Tongue (tissue), 2 donors: ENCODE results near the gene MED9. TPM values are rescaled to one million over a fixed set of nuclear protein-coding genes. Genes with fewer than 3 reads are reported as not detected.

Experiments
- DNase-seq: peaks from one replicate; pipeline ENCODE4 v3.0.0-alpha.2; 2015
- total RNA-seq: library from RNA; depleted of rRNA; stranded (reverse); fragments of >200 nt; gene quantifications from one replicate; pipeline ENCODE4 v1.2.3, GENCODE V29; 2014

Gene MED9
- total RNA-seq, 1 donor from 2014 or later: 23.0 TPM

DNA sequence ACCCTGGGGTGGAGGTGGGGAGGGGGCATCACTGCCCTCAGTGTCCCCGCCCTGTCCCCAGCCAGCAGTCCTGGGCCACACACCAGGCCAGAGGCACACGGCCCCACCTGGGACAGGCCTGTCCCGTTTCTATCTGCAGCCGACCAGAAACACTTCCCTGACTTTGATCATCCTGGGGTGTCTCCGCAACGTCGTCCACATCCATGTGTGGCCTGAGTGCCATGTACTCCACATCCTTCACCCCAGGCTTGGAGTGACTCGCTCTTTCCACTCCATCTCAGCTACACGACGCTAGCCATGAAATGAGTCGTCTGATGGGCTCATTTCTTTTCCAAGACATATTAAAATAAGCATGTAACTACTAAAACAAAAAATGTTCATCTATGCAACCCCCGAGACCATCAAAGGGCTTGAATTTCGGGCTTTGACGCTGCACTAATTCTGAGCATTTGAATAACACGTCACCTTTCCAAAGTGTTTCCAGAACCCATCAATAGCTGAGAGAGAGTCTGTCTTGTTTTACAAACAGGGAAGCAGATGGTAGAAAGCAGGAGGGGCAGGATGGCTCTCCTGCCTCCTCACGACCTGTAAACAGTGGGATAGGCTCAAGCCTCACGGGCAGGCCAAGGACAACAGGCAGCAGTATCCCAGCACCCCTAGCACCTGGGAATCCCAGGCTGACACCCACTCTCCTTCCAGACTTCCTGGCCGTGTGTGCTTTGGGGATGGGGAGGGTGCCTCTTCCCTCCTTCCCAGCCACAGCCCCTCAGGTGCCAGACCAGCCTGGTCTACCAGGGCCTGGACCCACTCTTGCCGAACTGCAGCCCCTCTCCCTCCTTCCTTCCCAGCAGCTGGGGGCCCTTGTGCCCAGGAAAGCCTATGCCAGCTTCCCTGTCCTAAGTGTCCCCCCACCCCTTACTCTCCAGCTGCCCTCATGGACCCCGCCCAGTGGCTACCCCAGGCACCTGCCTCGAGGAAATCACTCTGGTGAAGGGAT lies 39.4 kb downstream of the MED9 start:
- peak; percentile 56 for DNase-seq

GRCh38 chr17:17516941-17517720 lies 40.3 kb downstream of the MED9 start:
- no peak for DNase-seq

DNA sequence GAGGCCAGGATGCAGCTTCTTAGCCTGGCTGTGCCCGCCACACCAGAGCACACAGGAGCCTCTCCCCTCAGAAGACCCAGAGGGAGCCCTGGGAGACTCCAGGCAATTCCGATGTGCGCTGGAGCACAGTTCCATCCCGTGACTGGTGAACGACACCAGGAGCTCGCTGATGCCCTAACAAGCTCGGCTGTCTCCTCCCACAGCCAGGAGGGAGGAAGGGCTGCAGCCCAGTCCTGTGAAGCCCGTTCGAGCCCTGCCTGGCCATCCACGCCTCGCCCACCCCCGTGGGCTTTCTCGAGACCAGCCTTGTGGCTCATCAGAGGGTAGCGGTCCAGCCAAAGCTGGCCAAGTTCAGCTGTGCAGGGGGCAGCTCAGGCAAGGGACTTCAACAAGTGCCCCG lies 41.2 kb downstream of the MED9 start:
- DNase-seq: no peak

- DNase-seq: no peak
Measured at GRCh38 chr17:17518951-17519350, 42.2 kb downstream of the MED9 start.

GRCh38 chr17:17519886-17520285 lies 43.1 kb downstream of the MED9 start:
- no peak for DNase-seq

DNA sequence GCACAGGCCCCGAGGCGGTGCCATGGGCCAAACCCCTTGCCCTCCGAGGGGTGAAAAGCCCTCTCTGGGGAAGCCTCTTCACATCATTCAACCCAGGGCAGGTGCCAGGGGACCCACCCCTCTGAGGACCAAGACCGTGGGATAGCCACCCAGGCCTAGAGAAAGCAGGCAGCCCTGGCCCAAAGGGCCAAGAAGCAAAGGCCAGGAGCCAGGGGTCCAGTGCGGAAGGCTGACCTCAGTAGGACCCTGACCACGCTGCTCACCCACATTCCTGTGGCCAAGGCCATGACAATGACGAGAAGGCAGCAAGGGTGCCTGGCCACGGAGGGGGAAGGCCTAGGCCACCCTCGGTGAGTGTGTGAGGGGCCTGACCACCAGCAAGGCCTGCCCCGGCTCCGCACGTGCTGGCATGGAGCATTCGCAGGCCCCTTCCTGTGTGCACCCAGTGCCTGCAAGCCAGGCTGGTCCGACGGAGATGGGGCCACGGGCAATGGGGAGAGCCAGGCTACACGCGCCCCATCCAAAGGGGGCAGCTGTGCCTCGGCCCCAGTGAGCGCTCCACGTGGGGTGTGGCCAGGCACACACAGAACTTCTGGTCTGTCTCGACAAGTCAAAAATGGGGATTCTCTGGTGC lies 43.9 kb downstream of the MED9 start:
- DNase-seq: no peak

- peak; percentile 40 for DNase-seq
Measured at GRCh38 chr17:17523001-17523730, 46.4 kb downstream of the MED9 start.

DNA sequence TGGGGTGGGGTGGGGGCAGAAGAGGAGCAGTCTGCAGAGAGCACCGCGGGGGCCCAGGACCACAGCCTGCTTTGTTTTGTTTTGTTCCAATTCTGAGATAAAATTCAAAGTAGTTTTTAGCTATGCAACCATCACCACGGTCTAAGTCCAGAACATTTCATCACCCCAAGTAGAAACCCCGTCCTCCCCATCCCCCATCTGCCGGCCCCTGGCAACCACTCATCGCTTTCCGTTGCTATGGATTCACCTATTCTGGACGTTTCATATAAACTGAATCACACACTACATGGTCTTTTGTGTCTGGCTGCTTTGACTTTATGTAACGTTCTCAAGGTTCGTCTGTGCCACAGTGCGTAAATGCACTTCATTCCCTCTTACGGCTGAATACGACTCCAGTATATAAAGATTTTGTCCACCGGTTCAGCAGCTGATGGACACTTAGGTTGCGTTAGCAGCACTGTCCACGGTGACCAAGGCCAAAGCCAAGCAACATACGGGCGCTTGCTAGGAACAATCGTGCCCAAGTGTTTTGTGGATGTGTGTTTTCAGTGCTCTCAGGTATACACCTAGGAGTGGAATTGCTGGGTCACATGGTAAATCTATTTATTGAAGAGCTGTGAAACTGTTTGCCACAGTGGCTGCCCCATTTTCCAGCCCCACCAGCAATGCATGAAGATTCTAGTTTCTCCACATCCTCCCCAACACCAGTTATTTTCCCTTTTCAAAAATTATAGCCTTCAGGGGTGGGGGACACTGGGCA lies 47.1 kb downstream of the MED9 start:
- no peak for DNase-seq

- DNase-seq: no peak
Measured at GRCh38 chr17:17525311-17525710, 48.5 kb downstream of the MED9 start.

DNA sequence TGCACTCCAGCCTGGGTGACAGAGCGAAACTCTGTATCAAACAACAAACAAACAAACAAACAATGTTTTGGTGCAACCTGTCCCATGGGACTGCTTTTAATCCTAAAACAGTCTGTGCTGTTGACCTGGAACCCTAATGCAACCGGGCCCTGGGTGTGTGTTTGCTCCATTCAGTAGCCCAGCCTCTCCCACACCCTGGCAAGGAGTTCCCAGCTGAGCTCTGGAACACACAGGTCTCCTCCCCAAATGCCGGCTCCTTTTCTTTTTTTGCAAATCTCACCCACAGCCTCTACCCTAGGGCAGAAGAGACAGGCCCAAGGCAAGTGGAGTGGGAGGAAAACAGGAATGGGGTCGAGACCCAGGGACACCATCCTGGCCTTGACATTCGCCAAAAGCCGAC lies 49.2 kb downstream of the MED9 start:
- DNase-seq: no peak

DNA sequence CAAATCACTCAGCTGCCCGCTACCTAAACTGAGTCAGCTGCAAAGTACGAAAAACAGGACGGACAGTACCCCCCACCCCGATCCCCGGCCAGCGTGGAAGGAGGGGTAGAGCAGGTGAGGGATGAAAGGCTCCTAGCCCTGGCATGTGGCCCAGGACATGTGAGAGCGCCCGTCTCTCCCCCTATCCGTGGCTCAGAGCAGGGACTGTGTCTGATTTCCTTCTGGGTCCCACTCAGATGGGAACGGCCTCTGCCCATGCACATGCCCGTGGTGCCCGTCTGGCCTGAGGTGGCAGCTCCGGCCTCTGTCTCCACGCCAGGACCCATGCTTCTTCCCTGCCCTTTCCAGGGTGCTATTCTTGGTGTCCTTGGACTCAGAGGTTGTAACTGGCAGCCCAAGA lies 49.6 kb downstream of the MED9 start:
- peak; percentile 65 for DNase-seq

GRCh38 chr17:17527534-17527933 lies 50.7 kb downstream of the MED9 start:
- no peak for DNase-seq

GRCh38 chr17:17527956-17528500 lies 51.2 kb downstream of the MED9 start:
- peak; percentile 53 for DNase-seq

DNA sequence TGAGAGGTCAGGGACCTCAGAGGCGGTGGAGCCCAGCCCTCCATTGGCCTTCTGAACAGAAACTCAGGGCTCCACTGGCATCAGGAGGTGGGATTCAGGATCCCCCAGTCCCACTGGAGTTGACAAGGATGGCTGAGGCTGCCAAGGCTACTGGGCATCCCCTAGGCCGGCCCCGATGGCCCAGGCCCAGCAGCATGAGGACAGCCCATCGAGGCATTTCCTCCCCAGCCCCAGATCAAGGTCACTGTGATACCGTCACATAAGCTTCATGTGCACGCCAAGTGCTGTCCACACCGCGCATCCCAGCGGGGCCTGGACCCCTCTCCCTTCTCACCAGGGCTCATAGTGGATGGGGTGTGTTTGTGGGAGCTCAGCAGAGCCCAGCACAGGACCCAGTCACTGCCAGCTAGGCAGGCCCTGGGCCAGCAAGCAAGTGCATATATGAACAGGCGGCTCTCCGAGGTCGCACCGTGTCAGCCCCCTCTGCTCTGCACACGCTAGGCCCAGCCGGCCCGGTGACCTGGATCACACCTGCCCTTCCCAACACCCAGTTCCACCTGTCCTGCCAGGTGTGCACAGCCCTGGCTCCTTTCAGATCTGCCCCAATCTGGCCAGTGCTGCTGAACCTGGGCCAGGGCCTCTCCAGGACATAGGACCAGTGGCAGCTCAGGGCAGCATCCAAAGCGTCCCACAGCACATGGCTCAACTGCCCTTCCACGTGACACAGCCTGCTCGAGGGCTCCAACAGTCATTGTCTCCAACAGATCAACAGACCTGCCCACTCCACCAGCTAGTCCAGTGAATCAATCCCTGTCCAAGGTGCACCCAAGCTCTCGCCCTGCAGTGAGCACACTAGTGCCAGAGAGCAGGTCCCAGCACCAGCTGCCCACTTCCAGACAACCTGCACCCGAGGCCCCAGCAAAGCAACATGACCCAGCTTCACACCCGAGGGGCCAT lies 52.2 kb downstream of the MED9 start:
- DNase-seq: no peak

DNA sequence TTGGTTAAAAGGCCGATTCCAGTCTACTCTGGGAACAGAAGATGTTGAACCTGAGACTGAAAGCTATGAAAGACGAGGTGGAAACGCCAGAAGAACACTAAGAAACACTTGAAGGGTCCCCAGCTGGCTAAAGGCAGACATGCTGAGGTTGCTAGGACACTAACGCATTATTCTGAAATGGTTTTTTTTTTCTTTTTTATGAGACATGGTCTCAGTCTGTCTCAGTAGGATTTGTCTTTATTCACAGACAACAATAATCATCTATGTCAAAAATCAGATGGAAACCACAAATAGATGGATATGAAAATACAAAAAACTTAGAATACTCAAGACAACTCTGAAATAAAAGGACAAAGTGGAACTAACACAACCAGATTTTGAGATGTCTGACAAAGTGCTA lies 54.4 kb downstream of the MED9 start:
- no peak for DNase-seq

GRCh38 chr17:17532991-17533390 lies 56.2 kb downstream of the MED9 start:
- DNase-seq: no peak

- no peak for DNase-seq
Measured at GRCh38 chr17:17533901-17534441, 57.2 kb downstream of the MED9 start.

GRCh38 chr17:17535957-17536356 lies 59.2 kb downstream of the MED9 start:
- DNase-seq: peak; percentile 62

DNA sequence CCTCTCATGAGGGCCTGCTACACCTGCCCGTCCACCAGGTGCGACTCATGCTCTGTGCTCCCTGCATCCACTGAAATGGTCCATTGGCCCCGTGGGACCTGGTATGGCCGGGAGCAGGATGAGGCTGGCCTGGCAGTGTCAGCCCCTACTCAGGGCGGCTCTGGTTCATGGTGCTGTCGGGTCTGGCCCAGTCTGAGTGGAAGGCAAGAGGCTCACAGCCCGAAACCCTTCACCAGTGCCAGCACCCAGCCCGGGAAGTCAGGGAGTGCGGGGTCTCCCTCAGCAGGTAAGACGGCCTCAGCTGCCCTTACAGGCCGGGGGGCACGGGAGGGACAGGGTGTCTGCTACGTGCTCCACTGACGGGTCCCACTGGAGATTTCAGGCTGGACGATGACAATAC lies 59.9 kb downstream of the MED9 start:
- DNase-seq: no peak
